ENCODE data around the gene TNFSF8. TPM values are rescaled to one million over a fixed set of nuclear protein-coding genes. Genes with fewer than 3 reads are reported as not detected.

TNFSF8 gene
- total and polyA plus RNA-seq, 2 of the 8 experiments (the other 6 are each of a cell fraction or from before 2014, with no cell fraction given) = not detected

DNA sequence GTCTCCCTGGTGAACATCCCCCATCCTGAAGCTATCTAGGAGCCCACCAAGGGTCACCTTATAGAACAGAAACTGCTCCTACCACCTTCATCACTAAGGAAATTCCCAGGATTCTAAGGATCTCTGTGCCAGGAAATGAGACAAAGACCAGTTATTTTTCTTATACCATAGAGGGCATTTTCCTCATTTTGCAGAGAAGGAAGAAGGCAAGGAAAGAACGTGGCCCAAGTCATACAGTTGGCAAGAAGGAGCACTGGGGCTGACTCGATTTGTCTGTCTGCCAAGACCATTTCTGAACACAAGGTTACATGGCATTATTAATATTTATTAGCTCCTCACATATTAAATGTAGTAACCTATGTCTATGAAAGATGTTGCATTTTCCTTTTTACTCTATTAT lies 74.9 kb downstream of the TNFSF8 start (continued):
- TF ChIP-seq CTBP2 (IDR thresholded peaks at IDR 0.05; ENCODE audit: borderline replicate concordance, insufficient read depth, insufficient read length, low read length) = no peak
- TF ChIP-seq, protein P1, sequence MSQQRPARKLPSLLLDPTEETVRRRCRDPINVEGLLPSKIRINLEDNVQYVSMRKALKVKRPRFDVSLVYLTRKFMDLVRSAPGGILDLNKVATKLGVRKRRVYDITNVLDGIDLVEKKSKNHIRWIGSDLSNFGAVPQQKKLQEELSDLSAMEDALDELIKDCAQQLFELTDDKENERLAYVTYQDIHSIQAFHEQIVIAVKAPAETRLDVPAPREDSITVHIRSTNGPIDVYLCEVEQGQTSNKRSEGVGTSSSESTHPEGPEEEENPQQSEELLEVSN (IDR thresholded peaks at IDR 0.05) = no peak
- TF ChIP-seq PHF8 (conservative IDR thresholded peaks at IDR 0.05; ENCODE audit: low read depth, low read length) = no peak
- TF ChIP-seq JUND (IDR thresholded peaks at IDR 0.05; ENCODE audit: low read length) = no peak
- TF ChIP-seq SP4 (IDR thresholded peaks at IDR 0.05; ENCODE audit: low read length) = no peak
- no peak for TF ChIP-seq SIRT6 (IDR thresholded peaks at IDR 0.05; ENCODE audit: low read length)
- TF ChIP-seq, protein P2, sequence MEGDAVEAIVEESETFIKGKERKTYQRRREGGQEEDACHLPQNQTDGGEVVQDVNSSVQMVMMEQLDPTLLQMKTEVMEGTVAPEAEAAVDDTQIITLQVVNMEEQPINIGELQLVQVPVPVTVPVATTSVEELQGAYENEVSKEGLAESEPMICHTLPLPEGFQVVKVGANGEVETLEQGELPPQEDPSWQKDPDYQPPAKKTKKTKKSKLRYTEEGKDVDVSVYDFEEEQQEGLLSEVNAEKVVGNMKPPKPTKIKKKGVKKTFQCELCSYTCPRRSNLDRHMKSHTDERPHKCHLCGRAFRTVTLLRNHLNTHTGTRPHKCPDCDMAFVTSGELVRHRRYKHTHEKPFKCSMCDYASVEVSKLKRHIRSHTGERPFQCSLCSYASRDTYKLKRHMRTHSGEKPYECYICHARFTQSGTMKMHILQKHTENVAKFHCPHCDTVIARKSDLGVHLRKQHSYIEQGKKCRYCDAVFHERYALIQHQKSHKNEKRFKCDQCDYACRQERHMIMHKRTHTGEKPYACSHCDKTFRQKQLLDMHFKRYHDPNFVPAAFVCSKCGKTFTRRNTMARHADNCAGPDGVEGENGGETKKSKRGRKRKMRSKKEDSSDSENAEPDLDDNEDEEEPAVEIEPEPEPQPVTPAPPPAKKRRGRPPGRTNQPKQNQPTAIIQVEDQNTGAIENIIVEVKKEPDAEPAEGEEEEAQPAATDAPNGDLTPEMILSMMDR (IDR thresholded peaks at IDR 0.05; ENCODE audit: control extremely low read depth in 1 of 3, insufficient read depth in 1 of 3, low read depth in 1 of 3, low read length in 3 of 3) = no peak

All from H1 (cell line).